PC-3 (cell line): ENCODE measurements around the gene CHID1. TPM values are rescaled to one million over a fixed set of nuclear protein-coding genes. Genes with fewer than 3 reads are reported as not detected.

Experiments
- ATAC-seq: fragments of 200-7000 bp; cut with Tn5 transposase; 2 replicates; pipeline ENCODE4 v1.9.1; 2020; ENCODE audit warnings: mild to moderate bottlenecking, moderate library complexity
- BruUV-seq: library from RNA; stranded (reverse); fragments of 400-500 nt; replicated peaks from 2 replicates; lab custom pipeline; 2021; lab: Mats Ljungman, UMichigan
- CTCF ChIA-PET: fragments of 300-600 bp; sonication (Branson Sonifier 250); formaldehyde crosslinking; loops from one replicate; lab custom pipeline; 2022; ENCODE audit warnings: antibody characterized with exemption; lab: Charles Lee
- POLR2A ChIA-PET: fragments of 300-600 bp; sonication (Branson Sonifier 250); formaldehyde crosslinking; loops from one replicate; lab custom pipeline; 2022; ENCODE audit warnings: antibody characterized with exemption; ENCODE audit not compliant: unreplicated experiment; lab: Charles Lee
- DNase-seq: peaks from one replicate; pipeline ENCODE4 v3.0.0-alpha.2; 2015
- H2AFZ ChIP-seq: fragments of 300-600 bp; sonication (generic); 2 replicates; pipeline ENCODE4 v1.6.0; 2016; ENCODE audit warnings: antibody characterized with exemption, low read length
- H3F3A ChIP-seq: fragments of 300-600 bp; sonication (generic); one replicate; pipeline ENCODE4 v1.6.0; 2017; ENCODE audit warnings: antibody characterized with exemption, low read length, control low read depth, mild to moderate bottlenecking; ENCODE audit not compliant: unreplicated experiment
- H3K27ac ChIP-seq: fragments of 300-600 bp; sonication (generic); 2 replicates; pipeline ENCODE4 v1.5.1; 2016; ENCODE audit warnings: mild to moderate bottlenecking, low read length
- H3K27me3 ChIP-seq: fragments of 300-600 bp; sonication (generic); 2 replicates; pipeline ENCODE4 v1.6.1; 2016; ENCODE audit warnings: low read length, mixed read lengths
- H3K36me3 ChIP-seq: fragments of 300-600 bp; sonication (generic); 2 replicates; pipeline ENCODE4 v1.6.1; 2016; ENCODE audit warnings: low read depth, mixed run types, low read length, mixed read lengths
- H3K4me1 ChIP-seq: fragments of 300-600 bp; sonication (generic); 2 replicates; pipeline ENCODE4 v1.5.1; 2016; ENCODE audit warnings: low read length; ENCODE audit not compliant: insufficient read depth
- H3K4me2 ChIP-seq: fragments of 300-600 bp; sonication (generic); 2 replicates; pipeline ENCODE4 v1.6.0; 2016; ENCODE audit warnings: low read length
- H3K4me3 ChIP-seq: fragments of 300-600 bp; sonication (generic); 2 replicates; pipeline ENCODE4 v1.5.1; 2016; ENCODE audit warnings: mild to moderate bottlenecking, low read length, mixed read lengths
- H3K79me2 ChIP-seq: fragments of 300-600 bp; sonication (generic); 2 replicates; pipeline ENCODE4 v1.6.1; 2017; ENCODE audit warnings: low read length, mixed read lengths
- H3K9ac ChIP-seq: fragments of 300-600 bp; sonication (generic); 2 replicates; pipeline ENCODE4 v1.6.0; 2016; ENCODE audit warnings: mild to moderate bottlenecking, low read length
- H3K9me2 ChIP-seq: fragments of 300-600 bp; sonication (generic); replicated peaks from 2 replicates; pipeline ENCODE4 v1.6.1; 2016; ENCODE audit warnings: mixed run types, low read length, mixed read lengths
- H3K9me3 ChIP-seq: fragments of 300-600 bp; sonication (generic); 2 replicates; pipeline ENCODE4 v1.6.1; 2016; ENCODE audit warnings: low read length, mixed read lengths
- H4K20me1 ChIP-seq: fragments of 300-600 bp; sonication (generic); 2 replicates; pipeline ENCODE4 v1.6.1; 2016; ENCODE audit warnings: low read length, mixed read lengths
- CTCF ChIP-seq: fragments of 300-600 bp; sonication (generic); conservative IDR thresholded peaks from 2 replicates; pipeline ENCODE4 v1.5.1; 2017; ENCODE audit warnings: antibody characterized with exemption, low read depth, mild to moderate bottlenecking, low read length
- EZH2 ChIP-seq: fragments of 300-600 bp; sonication (generic); IDR thresholded peaks from one replicate; pipeline ENCODE4 v1.6.1; 2017; ENCODE audit warnings: antibody characterized with exemption, mild to moderate bottlenecking, low read length; ENCODE audit not compliant: unreplicated experiment
- EZH2phosphoT487 ChIP-seq: fragments of 300-600 bp; sonication (generic); IDR thresholded peaks from 2 replicates; pipeline ENCODE4 v1.6.1; 2018; ENCODE audit warnings: mild to moderate bottlenecking, antibody characterized with exemption, low read length, borderline replicate concordance
- intact Hi-C: fragments of 100-400 bp; cut with micrococcal nuclease; formaldehyde crosslinking; loops from 2 replicates; pipeline ENCODE4 v1.9.0; 2023
- total RNA-seq: library from RNA; depleted of rRNA; stranded (reverse); fragments of >200 nt; gene quantifications from 2 replicates; pipeline ENCODE4 v1.2.3, GENCODE V29; 2014

The CHID1 gene
- total RNA-seq, 1 experiment from 2014 or later: 70.2 TPM

- TF ChIP-seq EZH2phosphoT487 (no peak), EZH2 (no peak), CTCF (no peak)
- no TSS peak for BruUV-seq
- Histone ChIP-seq H3K27me3 (no peaks in the 10 kb centered on the region), H3K4me3 (no peak overlapping the region), H3K79me2 (no peaks in the 10 kb centered on the region), H3K9me2 (no peaks in the 10 kb centered on the region), H2AFZ (no peak overlapping the region), H3K36me3 (peaks cover 6% of the 10 kb centered on the region; the same call in 1 of the 2 replicates), H3K9ac (no peak overlapping the region), H3K9me3 (no peaks in the 10 kb centered on the region), H3F3A (no peaks in the 10 kb centered on the region), H3K27ac (no peak overlapping the region), H3K4me1 (no peaks in the 10 kb centered on the region), H3K4me2 (no peak overlapping the region), H4K20me1 (no peaks in the 10 kb centered on the region)
- ATAC-seq: no peak
- intact Hi-C loops: no loop called here
- CTCF ChIA-PET: no interaction called here
- POLR2A ChIA-PET: no interaction called here
- DNase-seq: no peak
These were observed 21.4 kb downstream of the CHID1 start for GRCh38 chr11:889257-889656.

- H3K36me3 ChIP-seq: peaks cover 6% of the 10 kb centered on the region; the same call in 1 of the 2 replicates
- H3K27me3 ChIP-seq: no peaks in the 10 kb centered on the region
- ChIA-PET POLR2A (no interaction called here), CTCF (no interaction called here)
- H3K9ac ChIP-seq: no peak overlapping the region
- H3K4me1 ChIP-seq: no peaks in the 10 kb centered on the region
- no peak overlapping the region for H3K4me3 ChIP-seq
- no TSS peak for BruUV-seq
- H2AFZ ChIP-seq: no peak overlapping the region
- TF ChIP-seq EZH2 (no peak), EZH2phosphoT487 (no peak), CTCF (no peak)
- H3F3A ChIP-seq: no peaks in the 10 kb centered on the region
- no peaks in the 10 kb centered on the region for H3K9me3 ChIP-seq
- no peaks in the 10 kb centered on the region for H3K79me2 ChIP-seq
- H3K9me2 ChIP-seq: no peaks in the 10 kb centered on the region
- no peak overlapping the region for H3K27ac ChIP-seq
- ATAC-seq (no peak), DNase-seq (no peak)
- no peak overlapping the region for H3K4me2 ChIP-seq
- intact Hi-C loops: no loop called here
- H4K20me1 ChIP-seq: no peaks in the 10 kb centered on the region
These were observed 22.0 kb downstream of the CHID1 start for GRCh38 chr11:888310-889212.

- no peaks in the 10 kb centered on the region for H3K9me3 ChIP-seq
- H2AFZ ChIP-seq: no peak overlapping the region
- no peaks in the 10 kb centered on the region for H3K27me3 ChIP-seq
- H3K79me2 ChIP-seq: no peaks in the 10 kb centered on the region
- H3K27ac ChIP-seq: no peak overlapping the region
- H3K9me2 ChIP-seq: no peaks in the 10 kb centered on the region
- ChIA-PET CTCF (no interaction called here), POLR2A (no interaction called here)
- H3K4me1 ChIP-seq: no peaks in the 10 kb centered on the region
- DNase-seq: no peak
- H3F3A ChIP-seq: no peaks in the 10 kb centered on the region
- no TSS peak for BruUV-seq
- intact Hi-C loops: no loop called here
- H4K20me1 ChIP-seq: no peaks in the 10 kb centered on the region
- ATAC-seq: no peak
- TF ChIP-seq EZH2 (no peak), EZH2phosphoT487 (no peak), CTCF (no peak)
- H3K4me2 ChIP-seq: no peak overlapping the region
- H3K9ac ChIP-seq: no peak overlapping the region
- peaks cover 6% of the 10 kb centered on the region; the same call in 1 of the 2 replicates for H3K36me3 ChIP-seq
- H3K4me3 ChIP-seq: no peak overlapping the region
These were observed 23.0 kb downstream of the CHID1 start for GRCh38 chr11:887589-887988.
